Measurements from ENCODE around the gene HOXA6. TPM values are rescaled to one million over a fixed set of nuclear protein-coding genes. Genes with fewer than 3 reads are reported as not detected.

The HOXA6 gene
- total RNA-seq, 1 experiment from 2014 or later, result not detected

DNA sequence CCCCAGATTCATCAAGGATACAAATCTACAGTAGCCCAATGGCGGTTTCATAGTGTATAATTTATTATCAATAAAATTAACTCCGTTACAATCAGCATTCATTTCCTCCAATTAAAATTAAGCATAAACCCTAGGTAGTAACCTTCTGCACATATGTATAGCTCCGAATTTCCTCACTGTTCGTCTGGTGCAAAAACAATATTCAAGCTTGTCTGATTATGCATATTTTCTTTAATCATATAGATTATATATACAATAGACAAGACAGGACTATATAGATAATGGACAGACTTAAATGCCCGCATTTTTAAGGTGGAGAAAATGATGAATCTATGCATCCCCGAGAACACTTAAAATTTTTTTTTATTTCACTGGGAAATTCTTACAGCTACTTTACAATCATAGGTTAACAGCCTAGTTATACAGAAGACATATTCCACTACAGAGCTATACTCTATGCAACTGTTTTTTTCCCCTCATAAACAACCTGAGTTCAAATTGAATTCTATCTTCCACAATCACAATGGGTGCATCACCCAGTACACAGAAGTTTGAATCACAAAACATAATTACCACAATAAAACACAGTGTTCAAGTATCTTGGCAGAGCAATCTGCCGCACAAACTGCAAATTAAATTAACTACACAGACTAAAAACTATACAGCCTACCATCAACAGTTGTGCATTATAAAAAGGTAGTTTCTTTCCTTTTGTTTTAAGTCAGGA, 15.2 kb upstream of the HOXA6 start:
- Histone ChIP-seq H3K14ac (ENCODE audit: insufficient read depth, low read length) (no peak overlapping the region), H2AK5ac (ENCODE audit: insufficient read length, low read length) (no peak overlapping the region), H3K27me3 (ENCODE audit: insufficient read depth, low read length) (peaks cover 97% of the 10 kb centered on the region), H3K4me2 (ENCODE audit: insufficient read depth, insufficient read length, low read length) (no peak overlapping the region), H4K20me1 (ENCODE audit: control insufficient read depth, insufficient read depth, insufficient read length) (no peaks in the 10 kb centered on the region), H4K91ac (ENCODE audit: insufficient read length, low read depth, low read length) (no peak overlapping the region), H2BK120ac (ENCODE audit: low read depth, low read length, poor library complexity, severe bottlenecking) (no peak overlapping the region), H2BK12ac (ENCODE audit: insufficient read length, low read depth, low read length) (no peak overlapping the region), H4K8ac (replicated peaks; ENCODE audit: insufficient read length, low read depth, low read length) (no peak overlapping the region), H4K5ac (ENCODE audit: insufficient read length, low read depth, low read length) (no peak overlapping the region), H3K18ac (ENCODE audit: insufficient read length, low read depth, low read length) (no peak overlapping the region), H3K56ac (ENCODE audit: insufficient read length, low read depth, low read length) (no peak overlapping the region), H3K23ac (ENCODE audit: insufficient read length, low read depth, low read length) (no peak overlapping the region), H2AFZ (ENCODE audit: low read length) (no peak overlapping the region), H3K9me3 (ENCODE audit: control insufficient read depth, low read depth, low read length) (no peaks in the 10 kb centered on the region), H3K4ac (ENCODE audit: low read depth, low read length) (no peak overlapping the region), H3T11ph (ENCODE audit: low read length) (no peak overlapping the region), H3K4me1 (ENCODE audit: insufficient read depth, low read length) (no peaks in the 10 kb centered on the region), H2BK20ac (ENCODE audit: low read depth, low read length, poor library complexity, severe bottlenecking) (no peak overlapping the region), H3K27ac (ENCODE audit: insufficient read length, low read depth, low read length) (no peak overlapping the region), H3K9ac (ENCODE audit: extremely low read depth, insufficient read length, low read length) (no peak overlapping the region), H3K23me2 (ENCODE audit: insufficient read length, low read depth, low read length, poor library complexity, severe bottlenecking) (no peaks in the 10 kb centered on the region), H2BK5ac (ENCODE audit: insufficient read length, low read length) (no peak overlapping the region), H2BK15ac (ENCODE audit: low read depth, low read length) (no peak overlapping the region), H3K79me2 (ENCODE audit: insufficient read depth, low read length) (no peaks in the 10 kb centered on the region), H3K79me1 (ENCODE audit: insufficient read depth, low read depth, low read length, poor library complexity, severe bottlenecking) (no peaks in the 10 kb centered on the region)
- DNase-seq, result no peak
- WGBS (ENCODE audit: extremely low coverage, insufficient read length, low lambda C conversion rate), result no CpG with 5 or more reads among the region's 7 CpGs
- TF ChIP-seq, protein P1, sequence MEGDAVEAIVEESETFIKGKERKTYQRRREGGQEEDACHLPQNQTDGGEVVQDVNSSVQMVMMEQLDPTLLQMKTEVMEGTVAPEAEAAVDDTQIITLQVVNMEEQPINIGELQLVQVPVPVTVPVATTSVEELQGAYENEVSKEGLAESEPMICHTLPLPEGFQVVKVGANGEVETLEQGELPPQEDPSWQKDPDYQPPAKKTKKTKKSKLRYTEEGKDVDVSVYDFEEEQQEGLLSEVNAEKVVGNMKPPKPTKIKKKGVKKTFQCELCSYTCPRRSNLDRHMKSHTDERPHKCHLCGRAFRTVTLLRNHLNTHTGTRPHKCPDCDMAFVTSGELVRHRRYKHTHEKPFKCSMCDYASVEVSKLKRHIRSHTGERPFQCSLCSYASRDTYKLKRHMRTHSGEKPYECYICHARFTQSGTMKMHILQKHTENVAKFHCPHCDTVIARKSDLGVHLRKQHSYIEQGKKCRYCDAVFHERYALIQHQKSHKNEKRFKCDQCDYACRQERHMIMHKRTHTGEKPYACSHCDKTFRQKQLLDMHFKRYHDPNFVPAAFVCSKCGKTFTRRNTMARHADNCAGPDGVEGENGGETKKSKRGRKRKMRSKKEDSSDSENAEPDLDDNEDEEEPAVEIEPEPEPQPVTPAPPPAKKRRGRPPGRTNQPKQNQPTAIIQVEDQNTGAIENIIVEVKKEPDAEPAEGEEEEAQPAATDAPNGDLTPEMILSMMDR (conservative IDR thresholded peaks at IDR 0.05), result no peak
- peaks cover 98% of the 10 kb centered on the region for H3K27me3 Mint-ChIP-seq (ENCODE audit: low read depth)
- peaks cover 0 to 12% of the 10 kb centered on the region in 2 experiments; a peak in 3 of 4 replicates for H3K4me1 Mint-ChIP-seq
- H3K36me3 Mint-ChIP-seq (ENCODE audit: insufficient read depth in 1 of 3, low read depth in 3 of 3), result no peaks in the 10 kb centered on the region; a peak in 1 of 7 replicates
- no peak overlapping the region for H3K4me3 Mint-ChIP-seq
- peaks cover 7 to 13% of the 10 kb centered on the region in 2 experiments for H3K9me3 Mint-ChIP-seq
- no peak overlapping the region for H3K27ac Mint-ChIP-seq

Measured in H9 (cell line).